Rectal smooth muscle tissue (tissue), 1 donor: ENCODE results near the gene SH3BGR.
"Not testable (repeated sequence)": the region's sequence is repeated elsewhere in the genome, so short reads cannot be mapped to it uniquely, and the experiment has no call there.

ENCODE experiments used
- H3K27ac ChIP-seq: one replicate; pipeline ENCODE4 v1.7.0; 2013; ENCODE audit warnings: low read depth, low read length, inconsistent platforms
- H3K27me3 ChIP-seq: one replicate; pipeline ENCODE4 v1.7.0; 2013; ENCODE audit warnings: low read length; ENCODE audit not compliant: control insufficient read depth, insufficient read depth
- H3K36me3 ChIP-seq: one replicate; pipeline ENCODE4 v1.7.0; 2013; ENCODE audit warnings: low read length; ENCODE audit not compliant: control insufficient read depth, insufficient read depth
- H3K4me1 ChIP-seq: one replicate; pipeline ENCODE4 v1.7.0; 2013; ENCODE audit warnings: low read length; ENCODE audit not compliant: control insufficient read depth, insufficient read depth
- H3K4me3 ChIP-seq: one replicate; pipeline ENCODE4 v1.7.0; 2013; ENCODE audit warnings: low read length
- H3K9ac ChIP-seq: one replicate; pipeline ENCODE4 v1.7.0; 2013; ENCODE audit warnings: low read length

Gene SH3BGR

GRCh38 chr21:39451332-39452206 is at the start of gene SH3BGR:
Gene SH3BGR (plus strand): TSS chr21:39451970. CDS start chr21:39452097, 127 bp downstream.
- Histone ChIP-seq H3K27me3 (no peaks in the 10 kb centered on the region), H3K9ac (no peak within 1 kb of the TSS), H3K4me1 (no peaks in the 10 kb centered on the region), H3K27ac (peak within 1 kb of the TSS; percentile 79), H3K36me3 (no peaks in the 10 kb centered on the region), H3K4me3 (peak within 1 kb of the TSS; percentile 45)

- H3K36me3 ChIP-seq, result peaks cover 7% of the 10 kb centered on the region
- no peaks in the 10 kb centered on the region for H3K27me3 ChIP-seq
- no peak overlapping the region for H3K9ac ChIP-seq
- H3K4me3 ChIP-seq, result no peak overlapping the region
- no peaks in the 10 kb centered on the region for H3K4me1 ChIP-seq
- no peak overlapping the region for H3K27ac ChIP-seq
These were observed 45.7 kb upstream of the SH3BGR start for GRCh38 chr21:39406065-39406464.

DNA sequence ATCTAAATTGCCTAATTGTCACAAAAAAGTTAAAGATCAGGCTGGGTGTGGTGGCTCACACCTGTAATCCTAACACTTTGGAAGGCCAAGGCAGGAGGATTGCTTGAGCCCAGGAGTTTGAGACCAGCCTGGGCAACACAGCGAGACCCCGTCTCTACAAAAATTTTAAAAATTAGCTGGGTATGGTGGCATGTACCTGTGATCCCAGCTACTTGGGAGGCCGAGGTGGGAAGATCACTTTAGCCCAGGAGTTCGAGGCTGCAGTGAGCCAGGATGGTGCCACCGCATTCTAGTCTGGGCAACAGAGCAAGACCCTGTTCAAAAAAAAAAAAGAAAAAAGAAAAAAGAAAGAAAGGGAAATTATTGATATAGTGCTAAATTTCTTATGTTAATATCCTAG is 32.6 kb upstream of the SH3BGR start:
- not testable (repeated sequence) for H3K27me3 ChIP-seq, H3K4me1 ChIP-seq, H3K36me3 ChIP-seq, H3K9ac ChIP-seq, H3K4me3 ChIP-seq, H3K27ac ChIP-seq

DNA sequence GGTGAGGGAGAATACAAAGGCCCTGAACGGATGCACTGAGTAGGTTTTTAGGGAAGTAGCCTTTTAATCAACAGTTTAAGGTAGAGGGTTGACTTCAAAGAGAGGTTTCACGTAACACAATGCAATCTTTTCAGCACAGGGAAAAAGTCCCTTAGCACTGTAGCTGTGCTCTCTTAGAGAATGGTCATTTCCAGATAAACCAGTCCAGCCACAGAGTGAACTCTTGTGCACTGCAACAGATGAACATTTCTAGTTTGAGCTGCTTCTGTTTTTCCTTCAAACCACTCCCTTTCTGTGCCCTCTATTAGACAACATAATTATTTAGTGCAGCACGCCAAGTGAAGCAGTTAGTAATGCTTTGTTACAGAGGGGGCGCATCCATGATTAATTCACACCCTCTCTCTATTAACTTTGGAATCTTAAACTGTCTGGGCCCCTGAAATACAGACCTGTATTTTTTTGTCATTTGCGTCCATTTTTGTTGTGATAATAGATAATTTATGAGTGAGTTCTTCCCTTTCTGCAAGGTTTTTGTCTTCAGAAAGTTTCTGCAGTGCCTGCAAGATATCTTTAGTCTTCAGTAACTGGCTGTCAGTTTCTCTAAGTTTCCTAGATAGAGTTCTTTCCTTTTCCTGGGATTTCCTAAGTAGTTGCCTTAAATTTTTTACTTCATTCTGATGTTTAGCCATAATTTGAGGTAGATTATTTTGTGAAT is 29.1 kb upstream of the SH3BGR start:
- no peaks in the 10 kb centered on the region for H3K4me1 ChIP-seq
- no peak overlapping the region for H3K9ac ChIP-seq
- no peaks in the 10 kb centered on the region for H3K27me3 ChIP-seq
- H3K36me3 ChIP-seq, result no peaks in the 10 kb centered on the region
- no peak overlapping the region for H3K4me3 ChIP-seq
- H3K27ac ChIP-seq, result no peak overlapping the region

DNA sequence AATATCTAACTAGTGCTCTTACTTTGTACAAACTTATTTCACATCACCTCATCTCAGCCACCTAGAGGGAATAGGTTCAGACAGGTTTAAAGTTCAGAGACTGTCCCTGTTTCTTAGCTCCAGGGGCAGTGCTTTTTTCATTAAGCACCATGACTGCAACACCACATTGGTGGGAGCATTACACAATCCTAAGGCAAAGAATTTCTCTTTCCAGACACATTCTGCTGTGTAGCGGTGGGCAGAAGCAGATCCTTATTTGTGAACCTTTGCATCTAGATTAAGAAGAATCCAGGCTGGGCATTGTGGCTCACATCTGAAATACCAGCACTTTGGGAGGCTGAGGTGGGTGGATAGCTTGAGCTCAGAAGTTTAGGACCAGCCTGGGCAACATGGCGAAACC is 22.3 kb upstream of the SH3BGR start:
- no peak overlapping the region for H3K27ac ChIP-seq
- no peaks in the 10 kb centered on the region for H3K27me3 ChIP-seq
- H3K9ac ChIP-seq, result no peak overlapping the region
- H3K4me1 ChIP-seq, result no peaks in the 10 kb centered on the region
- H3K4me3 ChIP-seq, result no peak overlapping the region
- H3K36me3 ChIP-seq, result no peaks in the 10 kb centered on the region

GRCh38 chr21:39430016-39430415 is 21.8 kb upstream of the SH3BGR start:
- Histone ChIP-seq H3K36me3 (no peaks in the 10 kb centered on the region), H3K4me1 (no peaks in the 10 kb centered on the region), H3K27me3 (no peaks in the 10 kb centered on the region), H3K27ac (no peak overlapping the region), H3K4me3 (no peak overlapping the region), H3K9ac (no peak overlapping the region)

DNA sequence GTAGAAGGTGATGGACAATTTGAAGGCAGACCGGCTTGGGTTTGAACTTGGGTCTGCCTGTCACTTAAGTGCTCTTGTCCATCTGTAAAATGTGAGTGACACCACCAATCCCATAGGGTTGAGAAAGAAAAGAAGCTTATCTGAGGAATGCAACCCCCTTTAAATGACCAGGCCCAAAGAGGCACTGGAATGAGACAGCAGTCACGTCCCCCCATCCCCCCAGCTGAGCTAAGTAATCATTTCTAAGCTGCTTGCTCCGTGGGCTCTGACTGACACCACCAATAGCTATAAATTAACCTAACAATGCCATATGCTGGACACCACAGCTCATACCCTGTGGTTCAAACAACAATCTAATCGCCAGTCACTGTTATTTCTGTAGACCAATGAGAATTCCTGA is 21.3 kb upstream of the SH3BGR start:
- Histone ChIP-seq H3K4me1 (no peaks in the 10 kb centered on the region), H3K4me3 (no peak overlapping the region), H3K36me3 (no peaks in the 10 kb centered on the region)

DNA sequence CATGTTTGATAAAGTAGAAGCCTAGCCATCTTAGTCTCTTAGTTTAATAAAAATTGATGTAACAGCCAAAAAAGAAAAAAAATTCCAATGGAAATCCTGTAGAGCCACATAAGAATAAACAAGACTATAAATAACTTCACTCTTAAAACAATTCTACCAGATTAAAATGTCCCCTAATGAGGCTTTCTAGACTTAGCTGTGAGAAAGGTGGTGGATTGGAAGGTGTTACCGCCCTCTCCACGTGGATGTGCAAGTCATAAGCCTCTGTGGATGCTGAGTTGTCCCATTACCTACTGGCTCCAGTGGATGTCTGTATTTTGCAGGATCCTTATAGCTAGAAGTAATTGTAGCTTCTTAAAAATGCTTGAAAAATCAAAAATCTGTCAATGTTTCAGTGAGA is 20.8 kb upstream of the SH3BGR start:
- Histone ChIP-seq H3K4me3 (no peak overlapping the region), H3K27ac (no peak overlapping the region), H3K36me3 (no peaks in the 10 kb centered on the region), H3K9ac (no peak overlapping the region), H3K27me3 (no peaks in the 10 kb centered on the region), H3K4me1 (no peaks in the 10 kb centered on the region)

More for the DNA sequence above, 21.3 kb upstream of the SH3BGR start:
- Histone ChIP-seq H3K9ac (no peak overlapping the region), H3K27ac (no peak overlapping the region), H3K27me3 (no peaks in the 10 kb centered on the region)

GRCh38 chr21:39434950-39435349 is 16.8 kb upstream of the SH3BGR start:
- Histone ChIP-seq H3K36me3 (no peaks in the 10 kb centered on the region), H3K9ac (no peak overlapping the region), H3K4me3 (no peak overlapping the region), H3K4me1 (no peaks in the 10 kb centered on the region), H3K27ac (no peak overlapping the region), H3K27me3 (no peaks in the 10 kb centered on the region)

DNA sequence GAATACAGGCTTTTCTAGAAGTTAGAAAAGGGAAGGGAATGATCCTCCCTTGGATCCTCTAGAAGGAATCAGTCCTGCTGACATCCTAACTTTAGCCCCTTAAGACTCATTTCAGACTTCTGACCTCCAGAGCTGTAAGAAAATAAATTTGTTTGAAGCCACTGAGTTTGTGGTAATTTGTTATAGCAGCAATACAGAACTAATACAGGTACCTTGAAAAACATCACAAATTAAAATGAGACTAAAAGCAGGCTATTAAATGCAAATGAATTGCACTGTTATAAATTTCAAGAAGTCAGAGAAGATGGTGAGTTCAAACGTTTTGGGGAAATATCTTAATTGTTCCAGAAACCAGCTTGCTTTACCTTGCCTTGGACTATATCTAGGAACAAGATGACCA is 12.5 kb upstream of the SH3BGR start:
- Histone ChIP-seq H3K4me1 (no peaks in the 10 kb centered on the region), H3K4me3 (no peak overlapping the region), H3K27ac (no peak overlapping the region), H3K9ac (no peak overlapping the region), H3K27me3 (no peaks in the 10 kb centered on the region), H3K36me3 (no peaks in the 10 kb centered on the region)

DNA sequence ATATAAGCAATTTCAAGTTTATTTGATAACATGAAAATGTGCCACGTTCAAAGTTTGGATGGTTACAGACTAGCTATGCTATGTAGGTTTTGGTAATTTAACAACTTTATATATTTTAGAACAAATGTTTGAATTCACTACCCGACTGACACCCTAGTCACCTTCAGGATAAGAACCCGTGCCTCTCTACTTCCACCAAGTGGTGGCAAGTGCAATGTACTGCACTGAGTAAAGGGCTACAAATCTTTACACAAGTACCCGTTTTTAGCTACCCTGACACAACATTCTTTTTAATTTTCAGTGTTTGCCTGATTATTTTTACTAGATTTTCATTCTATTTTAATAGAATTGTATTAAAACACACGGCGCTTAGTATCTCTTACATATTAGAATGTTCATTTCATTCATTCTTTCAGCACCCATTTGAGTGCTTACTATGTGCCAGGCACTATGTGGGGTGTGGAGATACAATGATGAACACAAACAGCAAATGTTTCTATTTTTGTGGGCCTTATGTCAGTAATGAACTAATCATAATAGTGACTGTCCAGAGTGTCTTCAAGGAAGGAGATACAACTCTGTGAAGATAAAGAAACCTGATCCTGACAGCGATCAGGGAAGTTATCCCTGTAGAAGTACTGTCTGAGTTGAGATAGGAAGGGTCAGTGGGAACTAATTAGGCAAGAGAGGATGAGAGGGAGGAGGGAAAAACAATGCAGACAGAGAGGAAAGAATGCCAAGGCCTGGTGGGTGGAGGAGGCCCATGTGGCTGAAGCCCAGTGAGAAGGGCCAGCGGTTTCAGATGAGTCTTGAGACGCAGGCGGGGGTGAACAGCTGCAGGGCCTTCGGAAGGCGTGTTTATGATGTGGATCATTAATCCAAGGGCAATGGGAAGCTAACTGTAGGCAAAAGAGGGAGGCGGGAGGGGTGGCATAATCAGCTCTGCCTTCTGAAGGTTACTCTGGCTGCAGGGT is 10.0 kb upstream of the SH3BGR start:
- peaks cover 7% of the 10 kb centered on the region for H3K4me1 ChIP-seq
- no peaks in the 10 kb centered on the region for H3K27me3 ChIP-seq
- no peak overlapping the region for H3K27ac ChIP-seq
- no peaks in the 10 kb centered on the region for H3K36me3 ChIP-seq
- no peak overlapping the region for H3K9ac ChIP-seq
- H3K4me3 ChIP-seq, result no peak overlapping the region
